ENCODE data around the gene MAGEA10.
"Not testable (repeated sequence)": the region's sequence is repeated elsewhere in the genome, so short reads cannot be mapped to it uniquely, and the experiment has no call there.

Gene MAGEA10

DNA sequence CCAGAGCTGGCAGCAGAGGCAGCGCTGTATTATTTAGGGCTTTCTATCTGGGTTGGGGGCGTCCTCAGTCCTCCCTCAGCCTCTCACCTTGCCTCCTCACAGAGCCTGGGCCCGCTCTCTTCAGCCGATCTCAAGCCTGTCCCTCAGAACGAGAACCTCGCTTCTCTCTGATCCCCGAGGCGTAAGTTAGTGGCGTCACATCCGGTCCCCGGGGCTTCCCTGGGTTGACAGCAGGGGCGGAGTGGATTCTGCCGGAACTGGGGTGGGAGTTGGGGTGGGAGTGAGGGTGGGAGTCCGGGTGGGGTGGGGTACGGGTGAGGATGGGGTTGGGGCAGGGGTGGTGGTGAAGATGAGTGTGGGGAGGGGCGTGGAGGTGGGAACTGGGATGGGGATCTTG, at the start of gene MAGEA10:
TSS of gene MAGEA10 (minus strand) at position 190 of the 397 bp plus-strand sequence. CDS start 2,957 bp downstream, outside the sequence.
- Histone ChIP-seq H3K4me3 (no peak within 1 kb of the TSS), H3K27ac (no peak within 1 kb of the TSS)

GRCh38 chrX:152177497-152178269, 39.3 kb upstream of the MAGEA10 start:
- no peak overlapping the region for H3K27ac ChIP-seq

DNA sequence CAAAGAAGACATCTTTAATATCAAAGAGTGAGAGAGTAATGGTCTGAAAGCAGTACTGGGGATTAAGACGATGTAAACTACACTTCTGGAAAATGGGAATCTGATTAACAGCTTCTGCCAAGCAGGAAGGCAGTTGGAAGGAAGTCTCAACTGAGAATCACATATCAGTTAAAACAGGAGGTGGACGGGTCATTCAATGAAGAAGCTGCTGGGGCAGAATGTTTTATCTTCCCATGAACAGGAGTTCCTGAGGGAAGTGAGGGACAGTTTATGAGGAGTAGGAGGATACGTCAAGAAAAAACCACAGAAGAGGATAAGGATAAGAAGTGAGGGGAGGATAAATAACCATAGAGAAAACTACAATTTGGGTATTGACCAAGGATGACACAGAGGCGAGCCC, 38.7 kb upstream of the MAGEA10 start:
- no peak overlapping the region for H3K4me3 ChIP-seq
- H3K27ac ChIP-seq = no peak overlapping the region

More at GRCh38 chrX:152177497-152178269, 39.3 kb upstream of the MAGEA10 start:
- no peak overlapping the region for H3K4me3 ChIP-seq

GRCh38 chrX:152175892-152176291, 37.5 kb upstream of the MAGEA10 start:
- not testable (repeated sequence) for H3K27ac ChIP-seq

GRCh38 chrX:152173923-152174322, 35.5 kb upstream of the MAGEA10 start:
- not testable (repeated sequence) for H3K27ac ChIP-seq, H3K4me3 ChIP-seq

More at GRCh38 chrX:152175892-152176291, 37.5 kb upstream of the MAGEA10 start:
- H3K4me3 ChIP-seq = not testable (repeated sequence)

DNA sequence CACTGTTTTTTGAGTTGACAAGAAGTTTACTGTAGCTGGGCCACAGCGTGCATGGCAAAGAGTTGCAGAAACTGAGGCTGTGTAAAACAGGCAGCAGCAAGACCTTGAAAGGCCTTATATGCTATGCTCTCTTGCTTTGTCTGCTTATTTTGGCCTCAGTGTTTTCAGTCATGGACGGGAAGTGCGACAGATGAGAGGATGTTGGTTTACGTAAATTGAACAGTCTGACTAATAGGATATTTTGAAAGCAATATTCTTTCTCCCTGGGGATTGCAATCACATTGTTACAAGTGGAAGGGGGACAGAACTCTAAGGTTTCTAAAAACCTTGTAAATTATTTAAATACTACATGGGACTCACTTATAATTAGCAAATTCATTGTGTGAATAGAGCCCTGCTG, 32.2 kb upstream of the MAGEA10 start:
- Histone ChIP-seq H3K4me3 (no peak overlapping the region), H3K27ac (no peak overlapping the region)

DNA sequence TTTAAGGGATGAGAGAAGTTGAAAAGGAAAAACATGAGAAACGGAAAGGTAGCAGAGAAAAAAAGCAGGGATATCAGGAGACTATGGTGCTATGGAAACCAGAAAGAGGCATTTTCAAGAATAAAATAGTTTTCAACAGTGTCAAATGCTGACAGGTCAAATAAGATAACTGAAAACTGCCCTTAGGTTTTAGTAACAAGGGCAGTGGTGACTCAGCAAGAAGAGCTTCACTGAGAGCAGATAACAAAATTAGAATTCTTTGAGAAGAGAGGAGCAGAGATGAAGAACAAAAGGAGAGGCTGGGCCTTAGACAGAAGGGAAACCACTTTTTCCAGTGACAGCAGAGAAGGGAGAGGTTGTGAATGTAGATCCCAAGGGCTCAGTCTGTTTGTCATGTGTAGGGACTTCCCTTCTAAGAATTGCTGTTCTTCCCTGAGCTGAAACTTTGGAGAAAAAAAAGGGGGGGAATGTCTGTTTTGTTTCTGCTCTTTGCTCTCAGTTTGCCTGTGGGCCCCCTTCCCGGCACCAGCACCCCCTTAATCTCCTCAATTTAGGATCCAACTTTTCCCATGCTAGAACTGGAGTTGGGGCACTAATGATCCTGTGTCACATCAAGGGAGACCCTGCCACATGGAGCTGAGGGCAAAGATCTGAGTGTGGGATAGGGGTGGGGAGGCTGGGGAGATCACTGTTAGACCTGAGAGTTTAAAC, 26.8 kb upstream of the MAGEA10 start:
- no peak overlapping the region for H3K27ac ChIP-seq
- H3K4me3 ChIP-seq = no peak overlapping the region

DNA sequence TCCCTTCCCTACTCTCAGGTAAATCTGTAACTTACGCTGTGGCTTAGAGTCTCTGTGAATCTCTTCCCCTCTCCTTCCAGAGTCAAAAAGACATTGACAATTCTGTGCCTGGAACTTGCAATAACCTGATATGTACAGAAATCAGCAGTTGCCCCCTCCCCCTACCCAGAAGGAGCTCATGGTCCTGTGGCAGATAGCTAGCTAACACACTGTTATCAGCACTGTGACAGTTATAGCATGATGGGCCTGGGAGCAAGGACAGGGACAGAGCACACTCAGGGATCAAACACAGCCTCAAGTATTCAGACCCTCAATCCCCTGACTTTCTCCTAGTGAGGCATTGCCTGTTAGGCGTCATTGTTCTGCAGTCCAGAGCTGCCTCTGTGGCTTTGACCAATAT, 18.7 kb upstream of the MAGEA10 start:
- H3K4me3 ChIP-seq = no peak overlapping the region

DNA sequence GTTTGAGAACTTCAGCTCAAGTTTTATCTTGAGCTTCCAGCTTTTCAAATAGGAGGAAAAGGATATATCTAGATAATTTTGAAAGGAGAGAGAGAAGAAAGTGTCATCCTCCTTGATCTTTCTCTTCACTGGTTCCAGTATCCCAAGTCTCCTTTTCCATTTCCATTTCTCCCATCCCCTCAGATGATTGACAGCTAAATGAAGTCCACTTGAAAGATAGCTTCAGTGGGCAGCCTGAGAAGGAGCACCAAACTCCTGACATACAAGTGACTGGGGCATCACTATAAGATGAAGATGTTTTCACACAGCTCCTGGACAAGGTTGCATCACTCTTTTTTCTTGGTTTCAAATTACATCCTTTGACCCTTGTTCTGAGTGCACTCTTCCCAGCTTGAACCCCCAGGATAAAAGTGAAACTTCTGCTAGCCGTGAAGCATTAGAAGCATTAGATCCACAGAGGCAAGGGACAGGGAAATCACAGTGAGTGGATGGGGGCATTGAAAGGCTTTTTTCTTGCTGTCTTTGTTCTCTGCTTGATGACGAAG, 17.5 kb upstream of the MAGEA10 start:
- Histone ChIP-seq H3K27ac (no peak overlapping the region), H3K4me3 (no peak overlapping the region)

More for the DNA sequence above, 18.7 kb upstream of the MAGEA10 start:
- no peak overlapping the region for H3K27ac ChIP-seq

DNA sequence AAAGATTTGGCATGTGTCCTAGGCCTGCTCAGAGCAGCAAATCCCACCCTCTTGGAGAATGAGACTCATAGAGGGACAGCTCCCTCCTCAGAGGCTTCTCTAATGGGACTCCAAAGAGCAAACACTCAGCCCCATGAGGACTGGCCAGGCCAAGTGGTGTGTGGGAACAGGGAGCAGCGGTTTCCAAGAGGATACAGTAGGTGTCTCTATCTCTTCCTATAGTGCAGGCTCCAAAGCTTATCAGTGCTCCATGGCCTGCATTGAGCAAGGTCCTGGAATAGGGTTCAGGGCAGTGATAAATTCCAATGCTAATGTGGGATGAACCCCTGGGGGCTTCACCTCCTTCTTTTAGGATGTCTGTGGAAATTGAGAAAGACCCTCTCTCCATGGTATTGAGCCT, 15.7 kb upstream of the MAGEA10 start:
- no peak overlapping the region for H3K27ac ChIP-seq
- no peak overlapping the region for H3K4me3 ChIP-seq

DNA sequence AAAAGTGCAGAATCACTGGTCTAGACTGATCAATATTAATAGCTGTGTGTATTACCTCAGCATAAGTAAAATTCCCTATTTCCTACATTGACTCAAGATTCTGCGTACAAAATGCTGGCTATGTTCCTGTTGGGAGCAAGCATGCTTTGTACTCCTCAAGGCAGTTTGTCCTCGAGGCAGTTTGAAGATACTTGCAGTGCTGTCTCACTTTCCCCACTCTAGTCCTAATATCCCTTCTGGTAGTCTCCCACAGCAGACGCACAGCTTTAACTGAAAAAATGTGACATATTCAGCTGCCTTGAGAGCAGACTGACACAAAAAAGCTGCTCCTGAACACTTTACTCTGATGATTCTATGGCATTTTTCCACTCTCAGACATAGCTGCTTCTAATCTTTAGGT, 12.9 kb upstream of the MAGEA10 start:
- no peak overlapping the region for H3K27ac ChIP-seq
- no peak overlapping the region for H3K4me3 ChIP-seq

GRCh38 chrX:152149648-152150047, 11.3 kb upstream of the MAGEA10 start:
- Histone ChIP-seq H3K27ac (no peak overlapping the region), H3K4me3 (no peak overlapping the region)

DNA sequence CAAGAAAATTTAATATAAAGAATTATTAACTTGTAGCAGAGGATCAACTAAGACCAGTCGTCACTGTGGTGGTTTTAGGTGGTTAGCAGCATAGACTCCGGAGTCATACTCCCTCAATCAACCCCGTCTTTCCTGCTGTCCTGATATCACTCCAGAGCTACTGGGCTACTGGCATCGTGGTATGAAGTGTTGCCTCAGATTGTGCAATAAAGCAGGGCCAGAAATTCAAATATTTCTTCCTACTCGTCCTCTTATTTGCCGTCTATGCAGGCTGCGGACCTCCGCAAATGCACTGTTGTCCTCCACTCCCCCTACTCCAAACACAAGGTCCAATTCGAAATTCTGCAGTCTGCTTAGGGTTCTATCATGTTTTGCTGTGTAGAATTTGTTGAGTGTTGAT, 1.2 kb upstream of the MAGEA10 start:
- no peak overlapping the region for H3K4me3 ChIP-seq
- H3K27ac ChIP-seq = no peak overlapping the region

DNA sequence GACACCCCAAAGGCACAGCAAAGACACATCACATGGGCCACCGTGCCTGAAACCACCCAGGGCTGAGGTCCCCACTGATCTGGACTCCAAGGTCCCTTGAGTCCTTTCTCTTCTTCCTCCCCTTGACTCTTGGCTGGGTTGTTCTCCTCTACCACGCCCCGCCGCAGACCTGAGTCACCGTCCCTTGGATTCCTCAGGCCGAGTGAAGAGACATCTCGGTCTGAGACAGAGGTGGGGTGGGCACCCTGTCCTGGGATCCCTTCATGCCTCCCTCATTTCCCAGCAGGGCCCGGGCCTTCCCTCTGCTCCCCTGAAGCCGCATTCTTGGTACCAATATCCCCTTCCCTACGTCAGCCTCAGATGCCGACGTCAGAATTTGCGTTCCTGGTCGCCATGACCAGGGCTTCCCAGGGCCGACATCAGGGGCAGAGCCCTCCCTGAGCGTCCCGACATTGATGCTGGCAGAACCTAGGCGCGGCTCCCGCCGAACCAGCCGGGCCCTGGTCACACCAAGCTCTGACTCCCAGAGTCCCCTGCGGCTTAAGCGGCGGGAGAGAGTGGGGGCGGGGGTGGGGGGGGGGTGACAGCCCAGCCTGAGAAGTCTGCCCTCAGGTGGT, 498 bp downstream of the MAGEA10 start:
- no peak overlapping the region for H3K27ac ChIP-seq
- no peak overlapping the region for H3K4me3 ChIP-seq

GRCh38 chrX:152136312-152136711, 2.1 kb downstream of the MAGEA10 start:
- H3K27ac ChIP-seq = no peak overlapping the region

DNA sequence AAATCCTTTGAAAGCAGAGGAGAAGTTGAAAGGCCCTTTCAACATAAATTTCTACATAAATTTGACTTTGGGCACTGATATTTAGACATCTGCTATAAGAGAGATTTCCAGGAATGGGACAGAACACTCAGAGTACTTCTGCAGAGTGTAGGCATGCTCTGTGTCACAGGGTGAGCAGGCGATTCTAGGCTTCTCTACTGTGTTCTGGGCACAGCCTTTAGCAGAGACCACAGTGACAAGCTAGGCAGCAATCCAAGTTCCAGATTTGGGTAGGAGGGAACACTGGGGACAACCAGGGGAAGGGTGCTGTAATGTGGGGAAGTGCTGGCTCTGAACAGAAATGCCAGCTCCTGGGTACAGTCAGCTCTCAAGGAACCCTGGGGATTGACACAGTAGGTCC, 6.9 kb downstream of the MAGEA10 start:
- Histone ChIP-seq H3K27ac (no peak overlapping the region), H3K4me3 (no peak overlapping the region)

More at GRCh38 chrX:152136312-152136711, 2.1 kb downstream of the MAGEA10 start:
- H3K4me3 ChIP-seq = no peak overlapping the region

- not testable (repeated sequence) for H3K27ac ChIP-seq, H3K4me3 ChIP-seq
Observed at GRCh38 chrX:152129069-152129844, 9.1 kb downstream of the MAGEA10 start.

DNA sequence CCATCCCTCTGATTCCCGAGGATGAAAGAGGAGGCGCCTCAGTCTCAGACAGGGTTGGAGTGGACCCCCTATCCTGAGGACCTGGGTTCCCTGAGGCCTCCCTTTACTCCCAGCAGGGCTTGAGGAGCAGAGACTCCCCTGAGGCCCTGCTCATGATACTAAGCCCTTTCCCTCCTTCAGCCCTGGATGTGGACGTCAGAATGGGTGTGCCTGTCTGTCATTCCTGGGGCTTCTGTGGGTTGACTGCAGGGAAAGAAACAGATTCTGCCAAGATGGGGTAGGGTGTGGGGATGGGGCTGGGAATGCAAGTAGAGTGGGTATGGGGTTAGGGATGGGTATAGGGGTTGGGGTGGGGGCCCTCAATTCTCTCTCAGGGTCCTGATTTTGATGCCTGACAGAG, 21.1 kb downstream of the MAGEA10 start:
- no peak overlapping the region for H3K27ac ChIP-seq
- H3K4me3 ChIP-seq = no peak overlapping the region

- no peak overlapping the region for H3K4me3 ChIP-seq
- H3K27ac ChIP-seq = no peak overlapping the region
Observed at GRCh38 chrX:152108527-152108926, 29.9 kb downstream of the MAGEA10 start.

DNA sequence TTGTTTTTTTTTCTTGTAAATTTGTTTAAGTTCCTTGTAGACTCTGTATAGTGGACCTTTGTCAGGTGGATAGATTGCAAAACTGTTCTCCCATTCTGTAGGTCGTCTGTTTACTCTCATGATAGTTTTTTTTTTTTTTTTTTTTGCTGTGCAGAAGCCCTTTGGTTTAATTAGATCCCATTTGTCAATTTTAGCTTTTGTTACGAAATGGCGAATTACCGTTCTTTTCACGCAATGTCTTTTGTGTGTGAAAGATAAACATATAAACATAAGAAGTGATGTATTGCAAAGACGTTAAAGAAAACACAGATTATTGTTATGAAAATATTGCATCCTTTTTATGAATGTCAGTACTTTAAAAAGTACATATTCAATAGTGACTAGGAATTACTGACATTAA, 34.5 kb downstream of the MAGEA10 start:
- H3K4me3 ChIP-seq = no peak overlapping the region
- H3K27ac ChIP-seq = no peak overlapping the region

Data from skin epidermis (tissue), 12 donors.